ENCODE data around the gene BMPER. TPM values are rescaled to one million over a fixed set of nuclear protein-coding genes. Genes with fewer than 3 reads are reported as not detected.

The BMPER gene
- total RNA-seq, 1 donor from 2014 or later, result 10.2 TPM

GRCh38 chr7:34123316-34123715, 218.0 kb downstream of the BMPER start:
- TF ChIP-seq CTCF (conservative IDR thresholded peaks at IDR 0.05), result no peak
- H3K4me3 Mint-ChIP-seq, result no peak overlapping the region

GRCh38 chr7:34124765-34125164, 219.4 kb downstream of the BMPER start:
- H3K4me1 Mint-ChIP-seq (ENCODE audit: unreplicated experiment), result no peaks in the 10 kb centered on the region
- TF ChIP-seq CTCF (conservative IDR thresholded peaks at IDR 0.05), result no peak
- no peak for DNase-seq (ENCODE audit: extremely low spot score, unreplicated experiment)
- H3K27me3 Mint-ChIP-seq, result no peaks in the 10 kb centered on the region
- peaks cover 3% of the 10 kb centered on the region for H3K36me3 Mint-ChIP-seq
- no peak overlapping the region for H3K27ac Mint-ChIP-seq
- peaks cover 9% of the 10 kb centered on the region for H3K9me3 Mint-ChIP-seq
- H3K4me3 Mint-ChIP-seq, result no peak overlapping the region

More at GRCh38 chr7:34123316-34123715, 218.0 kb downstream of the BMPER start:
- Mint-ChIP-seq H3K36me3 (peaks cover 3% of the 10 kb centered on the region), H3K9me3 (peaks cover 9% of the 10 kb centered on the region), H3K27ac (no peak overlapping the region), H3K4me1 (ENCODE audit: unreplicated experiment) (no peaks in the 10 kb centered on the region), H3K27me3 (no peaks in the 10 kb centered on the region)
- DNase-seq (ENCODE audit: extremely low spot score, unreplicated experiment), result no peak

GRCh38 chr7:34128762-34129161, 223.4 kb downstream of the BMPER start:
- no peaks in the 10 kb centered on the region for H3K4me1 Mint-ChIP-seq (ENCODE audit: unreplicated experiment)
- H3K9me3 Mint-ChIP-seq, result peaks cover 9% of the 10 kb centered on the region
- H3K27me3 Mint-ChIP-seq, result no peaks in the 10 kb centered on the region
- H3K4me3 Mint-ChIP-seq, result no peak overlapping the region
- TF ChIP-seq CTCF (conservative IDR thresholded peaks at IDR 0.05), result no peak
- no peak for DNase-seq (ENCODE audit: extremely low spot score, unreplicated experiment)
- H3K36me3 Mint-ChIP-seq, result peaks cover 3% of the 10 kb centered on the region
- no peak overlapping the region for H3K27ac Mint-ChIP-seq

GRCh38 chr7:34130558-34131295, 225.4 kb downstream of the BMPER start:
- H3K27me3 Mint-ChIP-seq, result no peaks in the 10 kb centered on the region
- peaks cover 11% of the 10 kb centered on the region for H3K4me1 Mint-ChIP-seq (ENCODE audit: unreplicated experiment)
- H3K36me3 Mint-ChIP-seq, result peaks cover 3% of the 10 kb centered on the region
- H3K4me3 Mint-ChIP-seq, result no peak overlapping the region
- H3K27ac Mint-ChIP-seq, result no peak overlapping the region
- TF ChIP-seq CTCF (conservative IDR thresholded peaks at IDR 0.05), result no peak
- H3K9me3 Mint-ChIP-seq, result peaks cover 8% of the 10 kb centered on the region
- no peak for DNase-seq (ENCODE audit: extremely low spot score, unreplicated experiment)

- no peak for TF ChIP-seq CTCF (conservative IDR thresholded peaks at IDR 0.05)
- H3K9me3 Mint-ChIP-seq, result peaks cover 4% of the 10 kb centered on the region
- no peak overlapping the region for H3K27ac Mint-ChIP-seq
- H3K4me1 Mint-ChIP-seq (ENCODE audit: unreplicated experiment), result peaks cover 11% of the 10 kb centered on the region
- peaks cover 3% of the 10 kb centered on the region for H3K27me3 Mint-ChIP-seq
- H3K36me3 Mint-ChIP-seq, result peaks cover 3% of the 10 kb centered on the region
- no peak for DNase-seq (ENCODE audit: extremely low spot score, unreplicated experiment)
- H3K4me3 Mint-ChIP-seq, result no peak overlapping the region
Measured at GRCh38 chr7:34131371-34131770, 226.0 kb downstream of the BMPER start.
